ENCODE data around the gene HLA-DMB.

The HLA-DMB gene

GRCh38 chr6:32940656-32941213 lies at the start of gene HLA-DMB:
HLA-DMB (minus strand) TSS chr6:32941028; CDS start chr6:32940807, 221 bp downstream.
- no peak for TF ChIP-seq CTCF (IDR thresholded peaks at IDR 0.05; ENCODE audit: low read depth, low read length, missing control alignments)
- H3K4me3 ChIP-seq (ENCODE audit: low read depth, low read length) = peak within 1 kb of the TSS; percentile 95
- DNase-seq (ENCODE audit: low read depth) = peak; percentile 87

- no peak for TF ChIP-seq CTCF (IDR thresholded peaks at IDR 0.05; ENCODE audit: low read depth, low read length, missing control alignments)
- no peak overlapping the region for H3K4me3 ChIP-seq (ENCODE audit: low read depth, low read length)
- DNase-seq (ENCODE audit: low read depth) = no peak
These were observed 48.5 kb upstream of the HLA-DMB start for GRCh38 chr6:32989368-32989767.

- no peak overlapping the region for H3K4me3 ChIP-seq (ENCODE audit: low read depth, low read length)
- TF ChIP-seq CTCF (IDR thresholded peaks at IDR 0.05; ENCODE audit: low read depth, low read length, missing control alignments) = peak; percentile 92
- DNase-seq (ENCODE audit: low read depth) = peak; percentile 78
These were observed 44.0 kb upstream of the HLA-DMB start for GRCh38 chr6:32984622-32985389.

- no peak for TF ChIP-seq CTCF (IDR thresholded peaks at IDR 0.05; ENCODE audit: low read depth, low read length, missing control alignments)
- H3K4me3 ChIP-seq (ENCODE audit: low read depth, low read length) = no peak overlapping the region
- DNase-seq (ENCODE audit: low read depth) = no peak
These were observed 43.3 kb upstream of the HLA-DMB start for GRCh38 chr6:32983964-32984621.

- TF ChIP-seq CTCF (IDR thresholded peaks at IDR 0.05; ENCODE audit: low read depth, low read length, missing control alignments) = no peak
- no peak overlapping the region for H3K4me3 ChIP-seq (ENCODE audit: low read depth, low read length)
- no peak for DNase-seq (ENCODE audit: low read depth)
These were observed 42.6 kb upstream of the HLA-DMB start for GRCh38 chr6:32983493-32983848.

- no peak for DNase-seq (ENCODE audit: low read depth)
- TF ChIP-seq CTCF (IDR thresholded peaks at IDR 0.05; ENCODE audit: low read depth, low read length, missing control alignments) = no peak
- H3K4me3 ChIP-seq (ENCODE audit: low read depth, low read length) = no peak overlapping the region
These were observed 42.1 kb upstream of the HLA-DMB start for GRCh38 chr6:32982702-32983492.

Measured in GM12864 (cell line).